Activated gamma-delta T cell treated with anti-CD3 and anti-CD28 coated beads, Interleukin-2, amount 50 U/mL, for 16 hours (primary cell): Measurements from ENCODE around the gene UVRAG.
A peak's percentile ranks its signal among the peaks of the same experiment; 100 is the strongest.
"Not testable (repeated sequence)": the region's sequence is repeated elsewhere in the genome, so short reads cannot be mapped to it uniquely, and the experiment has no call there.

Source experiments
- DNase-seq: peaks from one replicate; pipeline ENCODE4 v3.0.0-alpha.2; 2020; ENCODE audit warnings: low read depth

UVRAG gene

DNA sequence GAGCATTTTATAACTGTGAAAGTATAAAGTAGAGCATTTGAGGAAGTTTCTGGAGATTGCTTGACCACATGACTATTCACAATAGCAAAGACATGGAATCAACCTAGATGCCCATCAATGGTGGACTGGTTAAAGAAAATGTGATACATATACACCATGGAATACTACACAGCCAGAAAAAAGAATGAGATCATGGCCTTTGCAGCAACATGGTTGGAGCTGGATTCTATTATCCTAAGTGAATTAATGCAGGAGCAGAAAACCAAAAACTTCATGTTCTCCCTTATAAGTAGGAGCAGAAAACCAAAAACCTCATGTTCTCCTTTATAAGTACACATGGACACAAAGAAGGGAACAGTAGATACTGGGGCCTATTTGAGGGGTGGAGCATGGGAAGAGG, 30.3 kb downstream of the UVRAG start:
- no peak for DNase-seq

DNA sequence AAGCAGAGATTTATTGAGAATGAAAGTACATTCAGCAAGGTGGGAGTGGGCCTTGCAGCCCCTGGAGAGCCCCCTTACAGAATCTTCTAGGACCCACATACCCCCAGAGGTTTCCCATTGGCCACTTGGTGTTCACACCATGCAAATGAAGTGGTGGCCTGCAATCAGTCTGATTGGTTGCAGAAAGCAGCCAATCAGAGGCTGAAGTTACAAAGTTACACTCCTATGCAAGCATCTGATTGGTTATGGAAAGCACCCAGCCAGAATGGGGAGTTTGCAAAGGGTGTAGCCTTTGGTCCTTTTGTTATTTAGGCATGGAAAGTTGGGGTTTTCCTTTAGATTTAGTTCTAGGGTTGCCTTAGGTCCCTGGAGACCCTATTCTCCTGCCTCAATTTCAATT, 34.9 kb downstream of the UVRAG start:
- DNase-seq: no peak

DNA sequence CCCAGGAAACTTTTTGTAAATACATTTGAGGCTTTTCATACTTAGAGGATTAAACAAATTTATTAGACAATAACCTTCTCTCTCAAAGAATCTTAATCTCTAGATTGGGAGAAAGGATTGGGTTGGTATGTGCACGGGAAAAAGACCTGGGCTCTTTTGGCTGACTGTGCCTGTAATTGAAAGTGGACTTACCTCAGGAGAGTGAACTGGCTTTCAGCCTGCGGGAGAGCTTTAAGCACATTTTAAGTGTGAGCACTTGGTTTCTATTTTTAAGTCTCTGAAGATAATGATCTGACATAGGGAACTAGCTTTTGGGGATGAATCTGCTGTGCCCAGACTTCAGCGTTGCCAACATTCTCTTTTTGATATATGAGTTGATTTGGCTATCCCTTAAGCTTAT, 35.8 kb downstream of the UVRAG start:
- no peak for DNase-seq

DNA sequence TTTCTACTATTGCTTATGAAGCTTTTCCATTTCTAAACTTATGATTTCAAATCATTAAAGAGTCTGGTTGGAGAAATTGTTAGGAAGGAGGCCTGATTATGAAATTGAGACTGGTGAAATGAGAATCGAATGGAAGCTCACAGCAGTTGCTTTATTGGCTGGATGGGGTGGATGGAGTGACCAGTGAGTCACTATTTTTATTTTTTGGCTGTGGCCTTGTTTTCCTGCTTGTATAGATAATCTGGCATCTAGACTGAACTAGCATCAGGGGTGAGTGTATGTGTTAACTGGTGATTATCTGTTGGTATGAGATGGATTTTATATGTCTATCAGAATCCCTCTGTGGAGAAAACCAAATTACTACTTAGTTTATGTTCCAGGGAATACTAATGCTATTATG, 36.2 kb downstream of the UVRAG start:
- no peak for DNase-seq

DNA sequence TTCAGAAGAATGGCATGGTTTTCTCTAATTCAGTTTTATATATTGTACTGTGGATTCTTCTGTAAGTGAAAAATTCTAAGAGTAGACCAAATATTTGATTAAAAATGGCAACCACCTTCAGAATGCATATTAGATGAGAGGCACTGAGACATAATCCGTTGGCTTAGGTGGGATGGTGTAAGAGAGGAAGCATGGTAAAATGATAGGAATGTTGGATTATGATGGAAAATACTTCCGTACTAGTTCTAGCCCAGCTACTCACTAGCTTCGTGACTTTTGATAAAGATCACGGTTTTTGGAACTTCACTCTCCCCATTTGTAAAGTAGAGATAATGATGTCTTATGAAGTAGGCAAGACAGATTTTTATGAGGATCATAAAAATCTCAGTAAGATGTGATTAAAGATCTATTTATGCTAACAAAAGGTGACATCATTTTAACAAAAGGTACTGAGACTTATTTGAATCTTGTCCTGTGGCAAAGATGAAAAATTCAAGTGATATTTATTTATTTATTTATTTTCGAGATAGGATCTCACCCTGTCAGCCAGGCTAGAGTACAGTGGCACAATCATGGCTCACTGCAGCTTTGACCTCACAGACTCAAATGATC, 37.5 kb downstream of the UVRAG start:
- DNase-seq: no peak

DNA sequence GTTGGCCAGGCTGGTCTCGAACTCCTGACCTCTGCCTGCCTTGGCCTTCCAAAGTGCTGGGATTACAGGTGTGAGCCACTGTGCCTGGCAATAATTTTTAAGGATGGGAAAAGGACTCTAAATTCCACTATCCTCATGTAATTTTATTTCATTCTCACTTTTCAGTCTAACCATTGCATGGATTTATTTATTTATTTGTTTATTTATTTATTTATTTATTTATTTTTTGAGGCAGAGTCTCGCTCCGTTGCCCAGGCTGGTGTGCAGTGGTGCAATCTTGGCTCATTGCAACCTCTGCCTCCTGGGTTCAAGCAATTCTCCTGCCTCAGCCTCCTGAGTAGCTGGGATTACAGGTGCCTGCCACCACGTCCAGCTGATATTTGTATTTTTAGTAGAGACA, 38.6 kb downstream of the UVRAG start:
- not testable (repeated sequence) for DNase-seq

DNA sequence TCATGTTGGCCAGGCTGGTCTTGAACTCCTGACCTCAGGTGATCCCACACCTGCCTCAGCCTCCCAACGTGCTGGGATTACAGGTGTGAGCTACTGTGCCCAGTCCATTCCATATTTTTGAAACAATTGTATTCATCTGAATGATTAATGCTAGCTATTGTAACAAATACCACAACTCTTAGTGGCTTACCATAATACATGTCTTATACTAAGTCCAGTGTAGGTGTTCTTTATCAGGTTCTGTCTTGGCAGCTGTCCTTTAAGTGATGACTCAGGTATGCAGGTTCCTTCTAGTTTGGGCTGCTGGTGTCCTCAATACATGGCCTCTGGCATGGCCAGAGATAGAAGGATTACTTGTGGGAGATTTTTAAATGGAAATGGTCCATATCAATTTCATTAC, 39.0 kb downstream of the UVRAG start:
- no peak for DNase-seq

DNA sequence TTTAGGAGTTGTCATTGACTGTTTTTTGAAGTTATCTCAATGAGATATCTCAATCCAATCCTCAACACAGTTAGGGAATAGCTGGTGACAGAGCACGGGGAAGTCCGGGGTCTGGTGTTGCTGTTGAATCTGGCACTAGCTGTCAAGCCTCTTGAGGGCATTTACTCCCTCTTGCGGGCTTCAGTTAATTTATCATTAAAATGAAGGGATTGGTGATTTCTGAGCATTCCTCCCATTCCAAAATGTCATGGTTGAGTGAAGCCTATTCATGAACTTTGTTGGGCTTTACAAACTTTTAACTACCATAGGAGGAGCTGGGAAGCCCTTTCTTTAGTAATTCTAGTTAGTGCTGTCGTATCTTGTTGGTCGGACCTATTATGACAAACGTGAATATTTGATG, 40.2 kb downstream of the UVRAG start:
- DNase-seq: no peak

DNA sequence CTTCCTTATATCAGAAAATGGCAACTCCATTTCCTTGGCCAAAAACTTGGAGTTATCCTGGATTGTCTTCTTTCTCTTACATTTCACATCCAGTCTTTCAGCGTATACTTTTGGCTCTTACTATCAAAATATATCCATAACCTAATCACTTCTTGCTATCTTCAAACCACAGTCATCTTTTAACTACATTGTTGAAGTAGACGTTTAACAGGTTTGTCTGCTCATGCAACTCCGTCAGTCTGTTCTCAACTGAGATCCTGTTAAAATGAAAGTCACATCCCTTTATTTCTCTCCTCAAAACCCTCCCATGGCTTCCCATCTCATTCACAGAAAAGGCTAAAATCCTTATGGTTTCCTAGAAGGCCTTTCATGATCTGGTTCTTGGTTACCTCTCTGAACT, 41.9 kb downstream of the UVRAG start:
- DNase-seq: no peak

DNA sequence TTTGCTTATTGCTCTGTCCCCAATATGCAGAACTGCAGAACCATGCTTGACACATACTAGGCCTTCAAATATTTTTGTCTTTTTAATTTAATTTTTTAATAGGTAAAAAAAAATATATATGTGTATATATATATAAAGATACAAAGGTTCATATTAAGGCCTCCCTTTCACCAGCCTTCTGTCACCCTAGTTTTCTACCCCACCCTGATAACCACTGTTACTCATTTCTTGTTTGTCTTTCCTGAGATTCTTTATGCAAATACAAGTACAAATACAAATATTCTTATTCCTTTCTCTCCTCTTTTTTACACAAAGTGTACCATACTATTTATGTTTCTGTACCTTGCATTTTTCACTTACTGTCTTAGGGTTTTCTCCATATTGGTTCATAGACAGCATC, 43.0 kb downstream of the UVRAG start:
- no peak for DNase-seq

DNA sequence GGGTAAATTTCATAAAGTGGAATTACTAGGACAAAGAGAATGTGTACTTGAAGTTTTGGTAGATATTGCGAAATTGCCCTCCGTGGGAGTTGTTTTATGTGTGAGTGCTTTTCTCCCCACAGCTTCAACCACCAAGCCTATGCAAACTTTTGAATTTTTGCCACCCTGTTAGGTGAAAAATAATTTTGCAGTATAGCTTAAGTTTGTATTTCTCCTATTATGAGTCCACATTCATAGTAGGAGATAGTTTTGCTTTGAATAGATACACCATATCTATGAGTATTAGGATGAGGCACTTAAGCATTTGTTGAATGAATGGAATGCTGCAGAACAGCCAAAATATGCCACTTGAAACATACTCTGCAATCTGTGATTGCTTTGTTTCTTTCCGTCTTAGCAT, 43.6 kb downstream of the UVRAG start:
- DNase-seq: no peak

DNA sequence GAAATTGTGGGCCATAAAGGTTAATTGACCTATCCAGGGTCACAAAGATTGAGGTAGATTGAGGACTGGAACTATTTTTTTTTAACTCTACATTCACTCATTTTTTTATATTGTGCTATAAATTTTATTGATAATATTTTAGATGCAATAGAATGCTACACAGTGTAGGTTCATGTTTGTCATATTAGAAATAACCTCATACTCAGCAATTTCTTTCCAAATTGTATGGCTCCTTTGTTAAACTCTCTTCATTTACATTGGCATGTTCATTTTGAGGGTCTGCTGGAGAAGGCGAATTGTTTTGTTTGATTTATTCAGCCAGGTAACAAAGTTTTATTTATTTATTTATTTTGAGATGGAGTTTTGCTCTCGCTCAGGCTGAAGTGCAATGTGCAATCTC, 44.6 kb downstream of the UVRAG start:
- DNase-seq: no peak

DNA sequence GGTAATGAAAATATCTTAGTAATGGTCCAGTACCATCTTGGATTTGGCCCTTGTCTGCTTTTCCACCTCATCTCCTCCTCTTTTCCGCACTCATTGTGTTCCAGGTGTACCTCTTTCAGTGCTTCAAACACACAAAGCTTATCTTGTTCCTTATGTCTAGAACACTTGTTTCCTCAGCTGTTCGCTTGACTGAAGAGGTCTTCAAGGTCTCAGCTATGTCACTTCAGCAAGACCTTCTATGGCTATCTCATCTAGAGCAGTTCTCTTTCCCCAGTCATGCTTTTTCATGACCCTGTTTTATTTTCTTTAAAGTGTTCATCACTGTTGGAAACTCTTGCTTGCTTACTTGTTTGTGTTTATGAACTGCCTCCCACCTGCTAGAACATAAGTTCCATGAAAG, 47.4 kb downstream of the UVRAG start:
- no peak for DNase-seq

DNA sequence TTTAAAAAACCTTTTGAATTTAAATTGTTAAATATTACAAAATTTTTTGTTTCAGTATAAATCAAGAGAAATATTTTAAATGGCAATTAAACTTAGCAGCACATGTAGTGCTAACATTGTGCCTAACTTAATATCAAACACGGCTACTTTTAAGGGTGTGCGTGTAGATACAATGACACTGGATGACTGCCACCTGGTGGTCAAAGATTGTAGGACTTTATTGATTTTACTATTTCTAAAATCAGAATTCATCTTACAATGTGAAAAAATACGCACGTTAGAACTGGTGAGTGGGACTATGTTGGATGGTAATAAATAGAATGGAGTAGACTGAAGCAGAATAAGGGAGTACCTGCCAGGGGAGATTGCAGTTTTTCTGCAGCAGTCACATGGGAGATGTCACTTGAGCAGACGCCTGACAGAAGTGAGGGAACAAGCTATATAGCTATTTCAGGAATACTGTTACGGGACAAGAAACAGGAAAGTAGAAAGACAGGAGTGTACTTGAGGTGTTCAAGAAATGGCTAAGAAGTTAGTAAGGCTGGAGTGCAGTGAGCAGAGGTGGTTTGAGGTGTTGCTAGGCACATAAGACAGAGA, 52.9 kb downstream of the UVRAG start:
- peak; percentile 19 for DNase-seq

DNA sequence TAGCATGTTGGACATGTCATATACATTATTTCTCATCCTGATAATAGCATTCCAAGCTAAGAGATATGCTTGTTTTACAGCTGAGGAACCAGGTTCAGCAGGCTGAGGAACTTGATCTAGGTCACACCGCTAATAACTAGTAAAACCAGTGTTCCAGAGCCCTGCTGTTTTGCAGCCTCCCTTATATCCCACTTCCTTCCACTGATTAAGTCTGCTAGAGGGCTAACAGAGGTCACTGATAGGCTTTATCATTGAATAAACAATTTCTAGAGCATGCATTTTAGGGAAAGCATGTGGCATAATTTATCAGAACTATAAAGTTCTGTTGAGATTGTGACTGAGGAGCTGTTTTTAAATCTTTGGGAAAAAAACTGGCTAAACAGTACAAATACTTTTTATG, 54.0 kb downstream of the UVRAG start:
- DNase-seq: no peak

DNA sequence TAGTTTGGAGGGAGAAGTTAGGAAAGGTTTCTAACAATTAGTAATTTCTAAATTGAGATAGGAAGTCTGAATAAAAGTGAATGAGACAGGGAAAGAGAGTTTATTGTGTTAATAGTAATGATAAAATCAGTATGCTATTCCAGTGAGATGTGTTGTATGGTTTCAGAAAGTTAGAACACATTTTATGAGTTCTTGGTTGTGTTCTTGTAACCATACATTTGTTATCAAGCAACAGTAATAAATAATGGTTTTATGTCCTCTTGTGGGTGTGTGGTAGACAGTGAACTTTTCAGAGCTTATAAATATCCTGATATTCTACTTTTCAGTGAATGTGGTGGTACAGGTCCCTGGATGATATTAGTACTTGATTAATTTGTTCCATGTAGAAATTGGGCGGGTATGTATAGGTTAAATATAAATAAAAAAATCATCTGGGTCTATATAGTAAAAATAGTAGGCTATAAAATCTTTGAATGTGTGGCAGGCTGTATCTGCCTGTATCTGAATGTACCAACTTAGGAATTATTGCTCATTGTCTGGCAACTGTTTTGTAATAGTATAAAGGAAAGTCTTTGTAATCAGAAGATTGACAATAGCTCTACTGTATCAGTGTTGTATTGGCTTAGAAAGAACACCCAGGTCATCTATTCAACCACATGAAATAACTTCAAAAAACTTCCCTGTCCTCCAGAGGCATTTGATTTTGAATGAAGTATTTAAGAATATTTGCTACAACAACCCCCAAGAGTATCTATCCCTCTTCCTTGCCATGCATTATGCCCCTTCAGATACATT, 54.8 kb downstream of the UVRAG start:
- DNase-seq: no peak

DNA sequence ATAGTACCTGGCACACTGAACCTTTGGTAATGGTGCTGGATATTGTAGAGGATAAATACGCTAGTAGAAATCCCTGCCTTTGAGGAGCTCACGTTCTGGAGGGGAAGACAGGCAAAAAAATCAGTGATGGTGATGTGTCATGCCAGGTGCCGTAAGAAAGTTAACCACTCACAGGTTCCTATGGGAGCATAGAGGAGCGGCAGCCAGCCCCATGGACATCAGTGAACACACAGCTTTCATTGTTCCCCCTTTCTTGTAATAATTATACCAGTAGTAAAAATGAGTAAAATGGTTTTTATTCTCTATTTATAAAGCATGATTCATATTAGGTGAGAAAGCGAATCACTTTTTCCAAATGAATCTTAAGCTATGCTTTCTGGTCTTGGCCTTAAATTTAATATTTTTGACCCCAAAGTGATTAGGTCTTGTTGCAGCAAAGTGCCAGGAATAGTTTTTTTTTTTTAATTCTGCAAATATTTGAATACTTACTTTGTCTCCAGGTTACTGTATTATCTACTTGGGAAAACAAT, 57.9 kb downstream of the UVRAG start:
- no peak for DNase-seq

DNA sequence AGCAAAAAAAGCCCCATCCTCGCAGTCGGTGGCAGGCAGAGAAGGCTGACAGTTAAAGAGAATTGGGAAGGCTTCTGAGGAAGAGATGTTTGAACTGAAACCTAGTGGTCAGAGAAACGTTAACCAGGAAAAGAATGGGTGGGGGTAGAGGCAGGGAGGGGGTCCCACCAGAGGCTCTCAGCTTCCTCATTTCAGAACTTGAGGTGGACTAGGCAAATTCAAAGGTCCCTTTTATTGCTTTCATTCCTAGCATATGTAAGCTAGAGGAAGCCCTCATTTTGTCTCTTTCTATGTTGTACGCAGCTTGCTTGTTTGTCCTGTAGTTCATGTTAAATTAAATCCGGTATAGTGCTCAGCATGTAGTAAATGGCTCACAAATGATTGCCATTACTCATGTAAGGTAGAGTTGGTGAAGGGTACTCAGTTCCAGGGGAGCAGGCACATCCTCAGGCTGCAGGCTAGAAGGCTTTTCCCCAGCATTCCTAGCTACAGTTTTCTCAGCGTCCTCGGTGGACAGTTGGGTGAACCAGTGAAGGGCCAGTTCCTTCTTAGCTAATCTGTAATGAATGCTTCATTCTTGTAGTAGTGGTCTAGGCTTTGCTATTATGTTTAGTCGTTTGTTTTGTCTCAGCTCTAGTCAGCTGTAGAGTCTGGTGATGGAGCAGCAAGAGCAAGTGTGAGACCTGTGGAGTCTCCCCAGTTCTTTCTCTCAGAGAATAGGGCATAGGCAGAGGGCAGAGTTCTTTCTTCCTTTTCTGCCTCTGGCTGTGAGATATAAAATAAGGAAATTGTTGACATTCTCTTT, 58.6 kb downstream of the UVRAG start:
- DNase-seq: no peak

DNA sequence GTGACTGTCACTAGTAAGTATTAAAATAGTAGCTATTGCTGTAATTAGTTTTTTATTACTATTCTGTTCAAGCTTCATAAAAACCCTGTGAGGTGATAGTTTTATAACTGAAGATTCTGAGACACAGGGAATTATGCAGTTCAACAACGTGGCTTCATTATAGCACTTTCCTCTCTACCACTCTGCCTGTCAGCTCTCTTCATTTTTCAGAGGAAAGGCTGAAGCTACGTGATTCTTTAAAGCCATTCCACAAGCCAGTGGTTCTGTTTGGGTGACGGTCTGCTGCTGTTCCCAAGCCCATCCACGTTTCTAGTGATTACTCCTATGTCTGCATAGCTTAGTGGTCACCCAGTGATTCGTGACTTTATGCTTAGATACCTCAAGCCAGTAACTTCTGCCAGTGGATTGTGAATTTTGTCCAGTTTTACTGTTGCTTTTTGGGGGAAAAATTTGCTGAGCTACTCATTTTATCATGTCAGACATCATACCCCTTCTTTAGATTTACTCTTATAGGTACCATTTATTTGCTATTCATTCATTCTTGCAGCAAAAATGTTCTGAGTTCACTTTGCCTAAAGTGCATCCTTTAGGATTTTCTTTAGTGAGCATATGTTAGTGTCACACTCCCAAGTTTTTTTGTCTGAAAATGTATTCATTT, 59.8 kb downstream of the UVRAG start:
- no peak for DNase-seq

DNA sequence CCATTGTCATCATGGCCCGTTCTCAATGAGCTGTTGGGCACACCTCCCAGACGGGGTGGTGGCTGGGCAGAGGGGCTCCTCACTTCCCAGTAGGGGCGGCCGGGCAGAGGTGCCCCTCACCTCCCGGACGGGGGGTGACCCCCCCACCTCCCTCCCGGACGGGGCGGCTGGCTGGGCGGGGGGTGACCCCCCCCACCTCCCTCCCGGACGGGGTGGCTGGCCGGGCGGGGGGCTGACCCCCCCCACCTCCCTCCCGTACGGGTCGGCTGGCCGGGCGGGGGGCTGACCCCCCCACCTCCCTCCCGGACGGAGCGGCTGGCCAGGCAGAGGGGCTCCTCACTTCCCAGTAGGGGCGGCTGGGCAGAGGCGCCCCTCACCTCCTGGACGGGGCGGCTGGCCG, 62.3 kb downstream of the UVRAG start:
- DNase-seq: not testable (repeated sequence)

DNA sequence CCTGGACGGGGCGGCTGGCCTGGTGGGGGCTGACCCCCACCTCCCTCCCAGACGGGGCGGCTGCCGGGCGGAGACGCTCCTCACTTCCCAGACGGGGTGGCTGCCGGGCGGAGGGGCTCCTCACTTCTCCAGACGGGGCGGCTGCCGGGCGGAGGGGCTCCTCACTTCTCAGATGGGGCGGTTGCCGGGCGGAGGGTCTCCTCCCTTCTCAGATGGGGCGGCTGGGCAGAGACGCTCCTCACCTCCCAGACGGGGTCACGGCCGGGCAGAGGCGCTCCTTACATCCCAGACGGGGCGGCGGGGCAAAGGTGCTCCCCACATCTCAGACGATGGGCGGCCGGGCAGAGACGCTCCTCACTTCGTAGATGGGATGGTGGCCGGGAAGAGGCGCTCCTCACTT, 62.9 kb downstream of the UVRAG start:
- DNase-seq: not testable (repeated sequence)

DNA sequence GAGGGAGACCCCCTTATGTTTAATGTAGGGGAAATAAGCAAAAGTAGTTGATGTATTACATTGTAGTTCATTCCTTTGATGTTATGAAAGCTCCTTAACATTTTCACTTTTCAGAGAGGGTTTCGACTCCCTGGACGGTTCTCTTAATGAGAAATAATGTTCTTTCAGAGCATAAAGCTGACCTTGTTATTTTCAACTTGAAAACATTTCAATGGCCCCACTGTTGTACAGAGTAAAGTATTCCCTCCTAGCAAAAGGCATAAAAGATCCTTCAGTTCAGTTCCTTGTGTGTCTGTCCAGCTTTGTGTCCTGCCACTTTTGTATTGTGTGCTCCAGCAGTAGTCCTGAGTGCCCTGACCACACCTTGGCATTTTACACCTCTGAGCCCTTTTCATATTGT, 63.9 kb downstream of the UVRAG start:
- no peak for DNase-seq
